Ascending aorta (tissue), 2 donors: ENCODE data around the gene FAM107B. TPM values are rescaled to one million over a fixed set of nuclear protein-coding genes. Genes with fewer than 3 reads are reported as not detected.

ENCODE experiments used
- DNase-seq, 2 donors: peaks; one replicate each; pipeline ENCODE4 v3.0.0-alpha.2; 2019; ENCODE audit warnings: low spot score in 2 of 2
- H3K27ac ChIP-seq, 2 donors: fragments of 200-600 bp; sonication (generic); one replicate each; pipeline ENCODE4 v1.5.1; 2016 to 2017; ENCODE audit warnings: mild to moderate bottlenecking in 1 of 2
- H3K27me3 ChIP-seq: fragments of 200-600 bp; sonication (generic); one replicate; pipeline ENCODE4 v1.5.1; 2017
- H3K36me3 ChIP-seq, 2 donors: fragments of 200-600 bp; sonication (generic); one replicate each; pipeline ENCODE4 v1.5.1; 2016
- H3K4me1 ChIP-seq, 2 donors: fragments of 200-600 bp; sonication (generic); one replicate each; pipeline ENCODE4 v1.5.1; 2016 to 2017; ENCODE audit warnings: mild to moderate bottlenecking in 1 of 2
- H3K4me3 ChIP-seq, 2 donors: fragments of 200-600 bp; sonication (generic); one replicate each; pipeline ENCODE4 v1.5.1; 2016 to 2017; ENCODE audit warnings: mild to moderate bottlenecking in 1 of 2
- H3K9me3 ChIP-seq, 2 donors: fragments of 200-600 bp; sonication (generic); one replicate each; pipeline ENCODE4 v1.5.1; 2016
- CTCF ChIP-seq, 3 experiments: fragments of 200-600 bp in 2 of 3; fragments of 450-650 bp in 1 of 3; sonication (generic) in 2 of 3; IDR thresholded peaks; one replicate each; pipeline ENCODE4 v1.5.1; 2016 to 2019; ENCODE audit warnings: antibody characterized with exemption in 3 of 3, mild to moderate bottlenecking in 1 of 3, moderate library complexity in 1 of 3
- intact Hi-C: fragments of 100-400 bp; cut with DNase I; formaldehyde crosslinking; loops from one replicate; pipeline ENCODE4 v1.15.1; 2023
- total RNA-seq: library from RNA; depleted of rRNA; stranded (reverse); fragments of >200 nt; gene quantifications from one replicate; pipeline ENCODE4 v1.1.0, GENCODE V29; 2016

The FAM107B gene
- total RNA-seq, 1 donor from 2014 or later, result 3.7 TPM

GRCh38 chr10:14703631-14704001 lies 71.1 kb downstream of the FAM107B start:
- Histone ChIP-seq H3K36me3 (no peaks in the 10 kb centered on the region), H3K4me3 (no peak overlapping the region), H3K27ac (no peak overlapping the region), H3K4me1 (no peaks in the 10 kb centered on the region), H3K9me3 (no peaks in the 10 kb centered on the region), H3K27me3 (no peaks in the 10 kb centered on the region)
- no peak for TF ChIP-seq CTCF (IDR thresholded peaks at IDR 0.05)
- intact Hi-C loops, result no loop called here
- DNase-seq, result no peak

GRCh38 chr10:14701466-14701865 lies 73.2 kb downstream of the FAM107B start:
- intact Hi-C loops, result no loop called here
- H3K36me3 ChIP-seq, result no peaks in the 10 kb centered on the region
- no peaks in the 10 kb centered on the region for H3K27me3 ChIP-seq
- no peak for DNase-seq
- no peak overlapping the region for H3K27ac ChIP-seq
- H3K4me3 ChIP-seq, result no peak overlapping the region
- TF ChIP-seq CTCF (IDR thresholded peaks at IDR 0.05), result no peak
- H3K4me1 ChIP-seq, result no peaks in the 10 kb centered on the region
- no peaks in the 10 kb centered on the region for H3K9me3 ChIP-seq

- DNase-seq, result no peak
- Histone ChIP-seq H3K27me3 (no peaks in the 10 kb centered on the region), H3K4me1 (no peaks in the 10 kb centered on the region), H3K9me3 (no peaks in the 10 kb centered on the region), H3K36me3 (no peaks in the 10 kb centered on the region), H3K4me3 (no peak overlapping the region), H3K27ac (no peak overlapping the region)
- no peak for TF ChIP-seq CTCF (IDR thresholded peaks at IDR 0.05)
- intact Hi-C loops, result no loop called here
These were observed 74.2 kb downstream of the FAM107B start for GRCh38 chr10:14700546-14700945.

GRCh38 chr10:14699482-14699881 lies 75.2 kb downstream of the FAM107B start:
- no peaks in the 10 kb centered on the region for H3K4me1 ChIP-seq
- H3K27ac ChIP-seq, result no peak overlapping the region
- no peak overlapping the region for H3K4me3 ChIP-seq
- no peaks in the 10 kb centered on the region for H3K27me3 ChIP-seq
- intact Hi-C loops, result no loop called here
- no peak for DNase-seq
- no peaks in the 10 kb centered on the region for H3K36me3 ChIP-seq
- no peak for TF ChIP-seq CTCF (IDR thresholded peaks at IDR 0.05)
- H3K9me3 ChIP-seq, result no peaks in the 10 kb centered on the region

- intact Hi-C loops, result no loop called here
- TF ChIP-seq CTCF (IDR thresholded peaks at IDR 0.05), result no peak
- Histone ChIP-seq H3K27ac (no peak overlapping the region), H3K9me3 (no peaks in the 10 kb centered on the region), H3K27me3 (no peaks in the 10 kb centered on the region), H3K36me3 (no peaks in the 10 kb centered on the region), H3K4me1 (no peaks in the 10 kb centered on the region), H3K4me3 (no peak overlapping the region)
- no peak for DNase-seq
These were observed 75.9 kb downstream of the FAM107B start for GRCh38 chr10:14698829-14699170.

GRCh38 chr10:14698111-14698828 lies 76.4 kb downstream of the FAM107B start:
- Histone ChIP-seq H3K9me3 (no peaks in the 10 kb centered on the region), H3K4me3 (no peak overlapping the region), H3K4me1 (no peaks in the 10 kb centered on the region), H3K27ac (no peak overlapping the region), H3K27me3 (no peaks in the 10 kb centered on the region), H3K36me3 (no peaks in the 10 kb centered on the region)
- intact Hi-C loops, result no loop called here
- no peak for TF ChIP-seq CTCF (IDR thresholded peaks at IDR 0.05)
- no peak for DNase-seq
